Erythroblast (primary cell): ENCODE measurements around the gene GFI1B.

ENCODE experiments used
- GATA1 ChIP-seq: IDR thresholded peaks from 2 replicates; pipeline ENCODE4 v1.6.1; 2011; ENCODE audit warnings: low read depth, mild to moderate bottlenecking, control low read depth, low read length, moderate library complexity
- POLR2A ChIP-seq: IDR thresholded peaks from 2 replicates; pipeline ENCODE4 v1.6.1; 2011; ENCODE audit warnings: mild to moderate bottlenecking, low read length

- no peak for TF ChIP-seq POLR2A
- no peak for TF ChIP-seq GATA1
Measured at GRCh38 chr9:133031496-133031911, 53.0 kb downstream of the GFI1B start.
